ENCODE measurements around the gene ZNF429. TPM values are rescaled to one million over a fixed set of nuclear protein-coding genes. Genes with fewer than 3 reads are reported as not detected.
"Not testable (repeated sequence)": the region's sequence is repeated elsewhere in the genome, so short reads cannot be mapped to it uniquely, and the experiment has no call there.

The ZNF429 gene
- total RNA-seq, 2 experiments from 2014 or later, result 10.2 TPM

DNA sequence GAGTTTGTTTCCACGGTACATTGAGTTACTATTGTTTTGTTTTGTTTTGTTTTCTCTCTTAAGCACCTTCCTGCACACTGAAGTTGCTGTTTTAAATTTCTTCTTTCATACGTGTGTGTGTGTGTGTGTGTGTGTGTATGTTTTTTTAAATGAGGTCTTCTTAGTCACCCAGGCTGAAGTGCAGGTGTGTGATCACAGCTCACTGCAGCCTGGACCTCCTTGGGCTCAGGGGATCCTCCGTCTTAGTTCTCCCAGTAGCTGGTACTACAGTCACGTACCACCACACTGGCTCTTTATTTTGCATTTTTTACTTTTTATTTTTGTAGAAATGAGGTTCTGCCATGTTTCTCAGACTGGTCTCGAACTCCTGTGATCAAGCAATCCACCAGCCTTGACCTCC is 20.8 kb upstream of the ZNF429 start:
- Mint-ChIP-seq H3K4me3 (no peak overlapping the region), H3K9me3 (no peaks in the 10 kb centered on the region), H3K27ac (no peak overlapping the region), H3K36me3 (ENCODE audit: low read depth) (peaks cover 9% of the 10 kb centered on the region), H3K4me1 (ENCODE audit: low read depth) (peaks cover 3% of the 10 kb centered on the region), H3K27me3 (ENCODE audit: low read depth) (no peaks in the 10 kb centered on the region)
- DNase-seq, result no peak
- intact Hi-C loops (cut with micrococcal nuclease), result loop anchor here (1.0 to 5.0 kb wide), 2 partner anchors 214 to 482 kb away; no protein-coding TSS in a partner anchor
- CTCF ChIA-PET, result interaction anchor here (0.6 to 2.9 kb wide), 9 partner anchors 10 to 311 kb away, joined by 3 to 15 read pairs (median 5); partner anchors contain the start of gene ZNF429

GRCh38 chr19:21485926-21486325 is 19.5 kb upstream of the ZNF429 start:
- Mint-ChIP-seq H3K4me1 (ENCODE audit: low read depth) (peaks cover 3% of the 10 kb centered on the region), H3K4me3 (no peak overlapping the region), H3K27me3 (ENCODE audit: low read depth) (no peaks in the 10 kb centered on the region), H3K9me3 (no peaks in the 10 kb centered on the region), H3K36me3 (ENCODE audit: low read depth) (peaks cover 11% of the 10 kb centered on the region), H3K27ac (no peak overlapping the region)
- DNase-seq, result no peak
- CTCF ChIA-PET, result no interaction called here
- intact Hi-C loops (cut with micrococcal nuclease), result no loop called here

DNA sequence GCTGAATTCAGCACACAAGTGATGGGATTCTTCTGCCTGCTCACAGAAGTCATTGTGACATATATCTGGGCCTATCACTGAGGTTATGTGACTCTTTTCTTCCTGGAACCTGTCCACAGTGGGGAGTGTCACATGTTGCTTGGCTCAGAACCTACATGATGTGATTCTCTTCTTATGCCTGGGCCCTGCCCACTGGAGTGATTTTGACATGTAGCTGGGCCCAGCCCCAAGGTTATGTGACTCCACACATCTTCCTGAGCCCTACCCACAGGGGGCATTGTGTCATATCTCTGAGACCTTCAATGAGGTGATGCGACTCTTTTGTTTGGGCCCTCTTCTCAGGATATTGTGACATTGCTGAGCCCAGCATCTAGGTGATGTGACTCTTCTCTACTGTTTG is 17.4 kb upstream of the ZNF429 start:
- Mint-ChIP-seq H3K36me3 (ENCODE audit: low read depth) (peaks cover 11% of the 10 kb centered on the region), H3K4me1 (ENCODE audit: low read depth) (no peaks in the 10 kb centered on the region), H3K4me3 (no peak overlapping the region), H3K27me3 (ENCODE audit: low read depth) (no peaks in the 10 kb centered on the region), H3K27ac (no peak overlapping the region), H3K9me3 (no peaks in the 10 kb centered on the region)
- no peak for DNase-seq
- CTCF ChIA-PET, result no interaction called here
- intact Hi-C loops (cut with micrococcal nuclease), result no loop called here

DNA sequence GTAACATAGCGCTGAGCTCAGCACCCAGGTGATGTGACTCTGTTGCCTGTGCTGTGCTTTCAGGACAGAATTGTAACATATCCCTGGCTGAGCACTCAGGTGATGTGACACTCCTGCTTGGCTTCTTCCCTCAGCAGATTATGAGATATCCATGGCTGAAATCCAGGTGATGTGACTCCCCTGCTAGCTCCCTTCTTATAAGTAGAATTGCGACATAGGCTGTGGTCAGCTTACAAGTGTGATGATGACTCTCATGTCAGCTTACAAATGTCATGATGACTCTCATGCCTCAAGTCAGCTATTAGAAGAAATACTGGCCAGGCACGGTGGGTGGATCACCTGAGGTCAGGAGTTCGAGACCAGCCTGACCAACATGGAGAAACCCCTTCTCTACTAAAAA is 14.3 kb upstream of the ZNF429 start:
- no peaks in the 10 kb centered on the region for H3K27me3 Mint-ChIP-seq (ENCODE audit: low read depth)
- H3K4me3 Mint-ChIP-seq, result no peak overlapping the region
- no peaks in the 10 kb centered on the region for H3K9me3 Mint-ChIP-seq
- no peaks in the 10 kb centered on the region for H3K4me1 Mint-ChIP-seq (ENCODE audit: low read depth)
- H3K36me3 Mint-ChIP-seq (ENCODE audit: low read depth), result peaks cover 13% of the 10 kb centered on the region
- intact Hi-C loops (cut with micrococcal nuclease), result no loop called here
- DNase-seq, result no peak
- CTCF ChIA-PET, result interaction anchor here (0.6 to 1.5 kb wide), 2 partner anchors 9 to 15 kb away, joined by 3 read pairs; no protein-coding TSS in a partner anchor
- H3K27ac Mint-ChIP-seq, result no peak overlapping the region

DNA sequence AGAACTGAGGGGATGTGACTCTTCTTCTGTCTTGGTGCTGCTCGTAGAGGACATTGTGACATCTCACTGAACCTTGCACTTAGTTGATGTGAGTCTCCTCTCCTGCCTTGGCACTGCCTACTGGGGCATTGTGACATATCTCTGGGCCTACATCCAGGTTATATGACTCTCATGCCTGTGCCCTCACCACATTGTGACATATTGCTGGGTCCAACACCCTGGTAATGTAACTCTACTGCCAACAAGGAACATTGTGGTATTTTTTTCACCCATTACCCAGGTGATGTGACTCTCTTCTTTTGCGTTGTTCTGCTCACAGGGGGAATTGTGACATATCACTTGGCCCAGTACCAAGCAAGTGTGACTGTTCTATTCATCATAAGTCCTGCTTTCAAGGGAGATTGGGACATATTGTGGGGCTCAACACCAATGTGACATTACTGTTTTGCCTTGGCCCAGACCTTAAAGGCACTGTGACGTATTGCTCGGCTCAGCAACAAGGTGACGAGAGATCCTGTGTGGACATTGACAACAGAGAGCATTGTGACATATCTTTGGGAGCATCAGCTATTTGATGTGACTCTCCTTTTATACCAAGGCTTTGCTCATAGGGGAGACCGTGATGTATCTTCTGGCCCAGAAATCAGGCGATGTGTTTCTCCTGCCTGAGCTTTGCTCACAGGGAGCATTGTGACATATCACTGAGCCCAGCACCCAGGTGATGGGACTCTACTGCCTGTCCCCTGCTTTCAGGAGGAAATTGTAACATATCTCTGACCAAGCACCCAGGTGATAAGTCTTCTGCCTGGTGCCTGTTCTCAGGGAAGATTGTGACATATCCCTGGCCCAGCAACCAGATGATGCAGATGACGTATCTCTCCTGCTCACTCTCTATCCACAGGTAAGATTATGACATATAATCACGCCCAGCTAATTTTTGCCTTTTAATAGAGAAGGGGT is 12.2 kb upstream of the ZNF429 start:
- Mint-ChIP-seq H3K27me3 (ENCODE audit: low read depth) (no peaks in the 10 kb centered on the region), H3K27ac (no peak overlapping the region), H3K9me3 (no peaks in the 10 kb centered on the region), H3K36me3 (ENCODE audit: low read depth) (peaks cover 17% of the 10 kb centered on the region), H3K4me3 (no peak overlapping the region), H3K4me1 (ENCODE audit: low read depth) (no peaks in the 10 kb centered on the region)
- intact Hi-C loops (cut with micrococcal nuclease), result no loop called here
- DNase-seq, result no peak
- CTCF ChIA-PET, result interaction anchor here (2.7 kb wide), 1 partner anchor 9 kb away, joined by 13 read pairs; no protein-coding TSS in a partner anchor

- H3K36me3 Mint-ChIP-seq (ENCODE audit: low read depth), result peaks cover 14% of the 10 kb centered on the region
- no peaks in the 10 kb centered on the region for H3K4me1 Mint-ChIP-seq (ENCODE audit: low read depth)
- H3K9me3 Mint-ChIP-seq, result no peaks in the 10 kb centered on the region
- no peak for DNase-seq
- H3K27me3 Mint-ChIP-seq (ENCODE audit: low read depth), result no peaks in the 10 kb centered on the region
- CTCF ChIA-PET, result no interaction called here
- intact Hi-C loops (cut with micrococcal nuclease), result no loop called here
- no peak overlapping the region for H3K27ac Mint-ChIP-seq
- H3K4me3 Mint-ChIP-seq, result no peak overlapping the region
Measured at GRCh38 chr19:21496876-21497275, 8.5 kb upstream of the ZNF429 start.

- Mint-ChIP-seq H3K4me3 (no peak overlapping the region), H3K27ac (no peak overlapping the region), H3K9me3 (no peaks in the 10 kb centered on the region), H3K27me3 (ENCODE audit: low read depth) (no peaks in the 10 kb centered on the region), H3K4me1 (ENCODE audit: low read depth) (no peaks in the 10 kb centered on the region), H3K36me3 (ENCODE audit: low read depth) (peaks cover 14% of the 10 kb centered on the region)
- CTCF ChIA-PET, result no interaction called here
- intact Hi-C loops (cut with micrococcal nuclease), result no loop called here
- no peak for DNase-seq
Measured at GRCh38 chr19:21498651-21499050, 6.8 kb upstream of the ZNF429 start.

GRCh38 chr19:21508198-21508597 is 2.8 kb downstream of the ZNF429 start:
- H3K4me3 Mint-ChIP-seq, result no peak overlapping the region
- H3K27me3 Mint-ChIP-seq (ENCODE audit: low read depth), result no peaks in the 10 kb centered on the region
- intact Hi-C loops (cut with micrococcal nuclease), result loop anchor here (5.0 to 10.0 kb wide), 4 partner anchors 74 to 426 kb away; partner anchors contain the start of genes ZNF100 and ZNF714
- CTCF ChIA-PET, result no interaction called here
- peaks cover 11% of the 10 kb centered on the region for H3K9me3 Mint-ChIP-seq
- H3K27ac Mint-ChIP-seq, result peak overlapping the region; percentile 24
- no peak for DNase-seq
- H3K36me3 Mint-ChIP-seq (ENCODE audit: low read depth), result peaks cover 44% of the 10 kb centered on the region
- peaks cover 30% of the 10 kb centered on the region for H3K4me1 Mint-ChIP-seq (ENCODE audit: low read depth)

DNA sequence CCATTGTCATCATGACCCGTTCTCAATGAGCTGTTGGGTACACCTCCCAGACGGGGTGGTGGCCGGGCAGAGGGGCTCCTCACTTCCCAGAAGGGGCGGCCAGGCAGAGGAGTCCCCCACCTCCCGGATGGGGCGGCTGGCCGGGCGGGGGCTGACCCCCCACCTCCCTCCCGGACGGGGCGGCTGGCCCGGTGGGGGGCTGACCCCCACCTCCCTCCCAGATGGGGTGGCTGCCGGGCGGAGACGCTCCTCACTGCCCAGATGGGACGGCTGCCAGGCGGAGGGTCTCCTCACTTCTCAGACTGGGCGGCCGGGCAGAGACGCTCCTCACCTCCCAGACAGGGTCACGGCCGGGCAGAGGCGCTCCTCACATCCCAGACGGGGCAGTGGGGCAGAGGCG is 5.7 kb downstream of the ZNF429 start:
- H3K27ac Mint-ChIP-seq; H3K27me3 Mint-ChIP-seq (ENCODE audit: low read depth); H3K4me3 Mint-ChIP-seq; intact Hi-C loops (cut with micrococcal nuclease); DNase-seq; CTCF ChIA-PET: not testable (repeated sequence)
- Mint-ChIP-seq H3K36me3 (ENCODE audit: low read depth) (peaks cover 51% of the 10 kb centered on the region), H3K9me3 (peaks cover 16% of the 10 kb centered on the region), H3K4me1 (ENCODE audit: low read depth) (peaks cover 22% of the 10 kb centered on the region)

GRCh38 chr19:21512609-21513008 is 7.2 kb downstream of the ZNF429 start:
- H3K27ac Mint-ChIP-seq; CTCF ChIA-PET; DNase-seq; H3K27me3 Mint-ChIP-seq (ENCODE audit: low read depth); H3K4me3 Mint-ChIP-seq; intact Hi-C loops (cut with micrococcal nuclease): not testable (repeated sequence)
- peaks cover 56% of the 10 kb centered on the region for H3K36me3 Mint-ChIP-seq (ENCODE audit: low read depth)
- peaks cover 25% of the 10 kb centered on the region for H3K9me3 Mint-ChIP-seq
- H3K4me1 Mint-ChIP-seq (ENCODE audit: low read depth), result peaks cover 17% of the 10 kb centered on the region

DNA sequence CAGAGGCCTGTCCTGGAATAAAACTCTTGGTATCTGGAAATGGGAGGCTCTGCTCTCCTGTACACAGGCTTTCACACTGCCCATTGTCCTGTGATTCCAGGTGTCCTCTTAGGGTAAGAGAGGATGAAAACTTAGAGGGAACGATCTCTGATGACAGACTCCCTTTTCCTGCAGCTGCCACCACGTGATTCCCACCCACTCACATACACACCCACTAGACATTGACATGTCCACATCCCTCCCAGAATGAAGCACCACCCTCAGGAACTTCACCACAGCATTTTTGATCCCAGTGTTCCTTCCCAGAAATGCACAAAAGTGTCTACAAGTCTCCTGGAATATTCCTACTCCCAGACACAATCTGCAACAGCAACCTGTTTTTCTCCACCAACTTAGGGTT is 8.2 kb downstream of the ZNF429 start:
- peaks cover 31% of the 10 kb centered on the region for H3K9me3 Mint-ChIP-seq
- H3K27ac Mint-ChIP-seq, result no peak overlapping the region
- peaks cover 8% of the 10 kb centered on the region for H3K4me1 Mint-ChIP-seq (ENCODE audit: low read depth)
- CTCF ChIA-PET, result interaction anchor here (0.6 to 0.7 kb wide), 2 partner anchors 187 to 814 kb away, joined by 3 read pairs; no protein-coding TSS in a partner anchor
- no peaks in the 10 kb centered on the region for H3K27me3 Mint-ChIP-seq (ENCODE audit: low read depth)
- no peak for DNase-seq
- H3K4me3 Mint-ChIP-seq, result no peak overlapping the region
- H3K36me3 Mint-ChIP-seq (ENCODE audit: low read depth), result peaks cover 54% of the 10 kb centered on the region
- intact Hi-C loops (cut with micrococcal nuclease), result no loop called here

DNA sequence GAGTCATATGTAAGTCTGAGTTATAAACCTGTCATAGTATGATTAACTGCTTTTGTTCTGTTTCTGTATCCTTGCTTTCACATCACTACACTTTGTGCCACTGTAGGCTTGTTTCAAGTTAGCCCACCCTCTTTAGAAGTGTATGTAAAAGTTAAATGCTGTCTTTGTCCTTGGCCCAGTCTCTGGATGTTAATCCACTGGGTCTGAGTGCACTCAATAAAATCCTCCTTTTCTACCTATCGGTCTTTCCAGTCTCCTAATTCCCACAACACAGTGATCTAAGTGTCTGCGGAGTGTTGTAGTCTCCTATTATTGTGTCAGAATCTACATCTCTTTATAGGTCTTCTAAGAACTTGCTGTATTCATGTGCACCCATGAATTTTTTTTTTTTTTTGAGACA is 14.1 kb downstream of the ZNF429 start:
- H3K27ac Mint-ChIP-seq, result no peak overlapping the region
- peaks cover 42% of the 10 kb centered on the region for H3K9me3 Mint-ChIP-seq
- H3K4me3 Mint-ChIP-seq, result no peak overlapping the region
- peaks cover 66% of the 10 kb centered on the region for H3K36me3 Mint-ChIP-seq (ENCODE audit: low read depth)
- intact Hi-C loops (cut with micrococcal nuclease), result no loop called here
- CTCF ChIA-PET, result no interaction called here
- no peaks in the 10 kb centered on the region for H3K27me3 Mint-ChIP-seq (ENCODE audit: low read depth)
- H3K4me1 Mint-ChIP-seq (ENCODE audit: low read depth), result peaks cover 5% of the 10 kb centered on the region
- DNase-seq, result no peak

DNA sequence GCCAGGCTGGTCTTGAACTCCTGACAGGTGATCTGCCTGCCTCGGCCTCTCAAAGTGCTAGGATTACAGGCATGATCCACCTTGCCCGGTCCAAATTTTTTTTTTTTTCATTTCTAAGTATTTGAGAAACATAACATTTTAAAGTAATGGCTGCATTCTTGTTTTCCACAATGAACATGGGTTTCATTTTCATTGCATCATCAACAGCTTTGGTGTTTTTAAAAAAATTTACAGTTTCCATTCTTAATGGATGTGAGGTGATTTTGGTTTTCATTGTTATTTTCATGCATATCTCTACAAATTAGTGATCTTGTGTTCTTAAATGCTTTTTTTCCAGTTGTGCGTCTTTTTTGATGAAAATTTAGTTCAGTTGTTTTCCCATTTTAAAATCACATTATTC is 27.5 kb downstream of the ZNF429 start:
- Mint-ChIP-seq H3K4me1 (ENCODE audit: low read depth) (no peaks in the 10 kb centered on the region), H3K4me3 (no peak overlapping the region), H3K27me3 (ENCODE audit: low read depth) (no peaks in the 10 kb centered on the region), H3K36me3 (ENCODE audit: low read depth) (peaks cover 76% of the 10 kb centered on the region), H3K27ac (no peak overlapping the region), H3K9me3 (peaks cover 43% of the 10 kb centered on the region)
- no peak for DNase-seq
- intact Hi-C loops (cut with micrococcal nuclease), result no loop called here
- CTCF ChIA-PET, result interaction anchor here (0.6 kb wide), 1 partner anchor 80 kb away, joined by 4 read pairs; no protein-coding TSS in a partner anchor
